Stimulated activated CD4-positive, alpha-beta T cell treated with anti-CD3 and anti-CD28 coated beads, Interleukin-4, amount 100 ng/mL, for 1 hour (primary cell): ENCODE data around the gene ZNF552.
"Not testable (repeated sequence)": the region's sequence is repeated elsewhere in the genome, so short reads cannot be mapped to it uniquely, and the experiment has no call there.

Source experiments
- DNase-seq: peaks from one replicate; pipeline ENCODE4 v3.0.0-alpha.2; 2020

The ZNF552 gene

DNA sequence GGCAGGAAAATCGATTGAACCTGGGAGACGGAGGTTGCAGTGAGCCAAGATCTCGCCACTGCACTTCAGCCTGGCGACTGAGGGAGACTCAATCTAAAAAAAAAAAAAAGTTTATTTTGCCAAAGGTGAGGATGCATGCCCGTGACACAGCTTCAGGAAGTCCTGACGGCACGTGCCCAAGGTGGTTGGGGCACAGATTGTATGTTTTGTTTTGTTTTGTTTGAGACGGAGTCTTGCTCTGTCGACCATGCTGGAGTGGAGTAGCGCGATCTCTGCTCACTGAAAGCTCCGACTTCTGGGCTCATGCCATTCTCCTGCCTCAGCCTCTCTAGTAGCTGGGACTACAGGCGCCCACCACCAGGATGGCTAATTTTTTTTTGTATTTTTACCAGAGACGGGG, 3.3 kb upstream of the ZNF552 start:
- no peak for DNase-seq

GRCh38 chr19:57816652-57817051, 1.9 kb upstream of the ZNF552 start:
- no peak for DNase-seq

GRCh38 chr19:57815247-57816075, 748 bp upstream of the ZNF552 start:
- no peak for DNase-seq

DNA sequence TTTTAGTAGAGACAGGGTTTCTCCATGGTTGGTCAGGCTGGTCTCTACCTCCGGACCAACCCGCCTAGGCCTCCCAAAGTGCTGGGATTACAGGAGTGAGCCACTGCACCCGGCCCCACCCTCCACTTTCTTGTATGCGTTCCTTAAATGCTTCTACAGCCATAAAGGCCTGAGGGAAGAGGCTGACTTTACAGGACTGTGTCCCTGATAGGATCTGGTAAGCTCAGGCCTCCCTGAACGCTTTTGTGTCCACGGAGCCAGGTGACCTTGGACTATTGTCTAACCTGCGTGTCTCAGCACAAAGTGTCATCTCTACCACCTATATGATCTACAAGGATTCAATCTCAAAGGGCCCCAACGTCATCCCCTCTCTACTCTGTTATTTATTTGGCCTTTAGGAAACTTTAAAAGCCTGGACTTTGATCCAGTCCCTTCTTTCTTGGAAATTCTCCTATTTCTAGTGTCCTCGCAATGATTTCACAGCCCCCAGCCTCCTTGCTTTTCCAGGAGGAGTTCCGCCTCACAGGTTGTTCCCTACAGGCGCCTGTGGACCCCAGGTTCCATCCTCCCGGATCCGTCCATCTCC, 701 bp downstream of the ZNF552 start:
- no peak for DNase-seq

GRCh38 chr19:57812975-57813820, 1.5 kb downstream of the ZNF552 start:
- not testable (repeated sequence) for DNase-seq

GRCh38 chr19:57812226-57812625, 2.5 kb downstream of the ZNF552 start:
- no peak for DNase-seq

- DNase-seq = not testable (repeated sequence)
Observed at GRCh38 chr19:57810410-57811295, 4.1 kb downstream of the ZNF552 start.

GRCh38 chr19:57807541-57807940, 7.2 kb downstream of the ZNF552 start:
- no peak for DNase-seq

DNA sequence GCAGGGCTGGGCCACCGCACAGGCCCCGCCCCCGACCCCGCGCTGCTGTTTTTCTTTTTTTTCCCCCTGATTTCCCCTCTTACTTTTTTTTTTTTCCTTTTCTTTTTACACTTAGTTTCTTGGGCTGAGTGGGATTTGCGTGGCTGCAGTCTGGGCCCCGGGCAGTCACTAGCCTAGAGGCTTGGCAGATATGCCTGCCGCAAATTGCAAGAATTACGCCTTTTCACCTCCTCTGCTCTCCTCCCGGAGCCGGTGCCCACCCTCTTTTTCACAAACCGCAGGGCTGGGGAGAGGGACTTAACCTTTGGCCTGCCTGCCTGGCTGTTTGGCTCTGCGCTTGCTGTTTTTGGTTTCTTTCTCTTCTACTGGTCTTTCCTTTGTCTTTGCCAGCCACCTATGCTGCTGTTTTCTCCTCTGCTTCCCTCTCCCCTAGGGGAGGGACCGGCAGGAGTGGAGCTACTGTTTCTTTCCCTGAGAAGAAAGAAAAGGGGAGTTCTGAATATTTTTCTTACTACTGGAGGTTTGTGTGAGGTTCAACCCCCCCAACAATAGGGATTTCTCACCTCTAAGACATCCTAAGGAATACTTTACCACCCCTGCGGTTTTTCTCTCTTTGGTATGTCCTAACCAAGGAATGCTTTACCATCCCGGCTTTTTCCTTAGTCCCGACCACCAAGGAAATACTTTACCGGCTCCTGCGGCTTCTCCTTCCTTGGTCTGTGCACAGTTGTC, 11.0 kb downstream of the ZNF552 start:
- DNase-seq = no peak

GRCh38 chr19:57803265-57803593, 11.5 kb downstream of the ZNF552 start:
- DNase-seq = no peak

GRCh38 chr19:57802269-57802668, 12.4 kb downstream of the ZNF552 start:
- DNase-seq = no peak

GRCh38 chr19:57800696-57801095, 14.0 kb downstream of the ZNF552 start:
- no peak for DNase-seq

- not testable (repeated sequence) for DNase-seq
Observed at GRCh38 chr19:57796580-57796979, 18.1 kb downstream of the ZNF552 start.

GRCh38 chr19:57789288-57789687, 25.4 kb downstream of the ZNF552 start:
- DNase-seq = no peak

GRCh38 chr19:57788114-57788692, 26.5 kb downstream of the ZNF552 start:
- no peak for DNase-seq

- no peak for DNase-seq
Observed at GRCh38 chr19:57786906-57787305, 27.8 kb downstream of the ZNF552 start.

DNA sequence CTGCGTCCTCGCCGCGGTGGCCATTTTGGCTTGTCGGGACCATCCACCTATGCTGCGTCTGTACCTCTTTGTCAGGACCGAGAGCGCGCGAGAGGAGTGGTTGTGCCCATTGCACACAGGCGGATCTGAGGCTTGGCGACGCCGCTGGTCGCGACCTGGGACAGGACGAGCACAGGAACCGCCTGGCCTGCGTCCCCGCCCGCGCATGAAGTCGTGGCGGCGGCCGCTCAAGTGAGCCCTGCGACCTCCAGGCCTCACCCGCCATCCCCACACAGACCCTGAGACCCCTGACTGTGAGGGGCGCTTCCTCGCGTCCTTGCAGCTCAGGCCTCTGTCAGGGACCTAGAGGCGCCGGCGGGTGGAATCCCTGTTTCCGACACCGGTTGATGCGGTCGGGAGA, 28.4 kb downstream of the ZNF552 start:
- no peak for DNase-seq

- DNase-seq = no peak
Observed at GRCh38 chr19:57779220-57779845, 35.4 kb downstream of the ZNF552 start.

- DNase-seq = no peak
Observed at GRCh38 chr19:57778336-57778735, 36.4 kb downstream of the ZNF552 start.

DNA sequence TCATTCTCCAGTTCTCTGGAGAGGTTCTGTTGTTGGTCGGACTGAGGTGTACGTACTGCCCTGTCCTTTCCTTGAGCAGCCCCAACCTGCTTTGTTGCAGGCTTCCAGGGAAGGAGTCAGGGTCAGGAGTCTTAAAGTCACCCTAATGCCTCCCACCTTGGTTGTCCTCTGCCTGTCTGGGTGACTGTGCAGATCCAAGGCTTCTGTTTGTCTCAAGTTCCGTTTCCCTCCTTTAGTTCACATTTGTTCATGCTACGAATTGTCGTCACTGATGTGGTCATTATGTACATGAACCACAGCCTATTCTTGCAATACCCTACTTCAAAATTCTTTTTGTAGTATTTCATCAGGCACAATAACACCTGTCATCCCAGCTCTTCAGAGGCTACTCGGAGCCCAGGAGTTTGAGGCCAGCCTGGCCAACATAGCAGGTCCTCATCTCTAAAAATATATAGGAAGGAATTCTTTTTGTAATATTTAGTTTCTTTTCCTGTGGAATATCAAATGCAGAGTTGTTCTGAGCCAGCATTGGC, 37.9 kb downstream of the ZNF552 start:
- no peak for DNase-seq

- DNase-seq = no peak
Observed at GRCh38 chr19:57773488-57773887, 41.2 kb downstream of the ZNF552 start.
